Breast epithelium (tissue), 4 donors: Measurements from ENCODE around the gene DHH. TPM values are rescaled to one million over a fixed set of nuclear protein-coding genes. Genes with fewer than 3 reads are reported as not detected.
A peak's percentile ranks its signal among the peaks of the same experiment; 100 is the strongest.

Source experiments
- DNase-seq, 2 donors: peaks; one replicate each; pipeline ENCODE4 v3.0.0-alpha.2; 2019; ENCODE audit warnings: low spot score in 2 of 2
- H3K27ac ChIP-seq, 2 donors: fragments of 200-600 bp; sonication (generic) in 1 of 2; one replicate each; pipeline ENCODE4 v1.5.1; 2016 to 2019; ENCODE audit warnings: mild to moderate bottlenecking in 1 of 2
- H3K27me3 ChIP-seq, 2 donors: fragments of 200-600 bp; sonication (generic) in 1 of 2; one replicate each; pipeline versions ENCODE4 v1.5.1 to v1.6.0; 2017 to 2019; ENCODE audit warnings: control low read depth in 1 of 2, mild to moderate bottlenecking in 1 of 2
- H3K36me3 ChIP-seq: fragments of 200-600 bp; one replicate; pipeline ENCODE4 v1.5.1; 2019
- H3K4me1 ChIP-seq, 2 donors: fragments of 200-600 bp; sonication (generic); one replicate each; pipeline ENCODE4 v1.5.1; 2016 to 2019; ENCODE audit warnings: control low read depth in 1 of 2
- H3K4me3 ChIP-seq, 3 donors: fragments of 200-600 bp; sonication (generic); 1 replicate in 2 of 3; 2 replicates in 1 of 3; pipeline ENCODE4 v1.5.1; 2016 to 2019; ENCODE audit warnings: mild to moderate bottlenecking in 3 of 3, moderate library complexity in 2 of 3
- H3K9me3 ChIP-seq, 2 donors: fragments of 200-600 bp; sonication (generic) in 1 of 2; one replicate each; pipeline ENCODE4 v1.5.1; 2016 to 2019; ENCODE audit warnings: control low read depth in 1 of 2
- CTCF ChIP-seq, 3 donors: fragments of 450-650 bp; IDR thresholded peaks; one replicate each; pipeline ENCODE4 v1.5.1; 2016 to 2017; ENCODE audit warnings: antibody characterized with exemption in 3 of 3, mild to moderate bottlenecking in 3 of 3, moderate library complexity in 3 of 3
- POLR2A ChIP-seq: fragments of 450-650 bp; IDR thresholded peaks from one replicate; pipeline ENCODE4 v1.6.1; 2016; ENCODE audit warnings: antibody characterized with exemption, mild to moderate bottlenecking, moderate library complexity
- POLR2AphosphoS5 ChIP-seq, 3 donors: sonication (generic); formaldehyde crosslinking; IDR thresholded peaks; one replicate each; pipeline ENCODE4 v1.6.1; 2017; ENCODE audit warnings: antibody characterized with exemption in 3 of 3
- intact Hi-C: fragments of 100-400 bp; cut with DNase I; formaldehyde crosslinking; loops from one replicate; pipeline ENCODE4 v1.15.1; 2023; ENCODE audit warnings: low total_unique reads
- total RNA-seq, 3 donors: library from RNA; depleted of rRNA; stranded (reverse); fragments of >200 nt; gene quantifications; one replicate each; pipeline ENCODE4 v1.1.0, GENCODE V29; 2016

Gene DHH
- total RNA-seq, 3 donors from 2014 or later = 0.29 to 1.6 (median 1.4) TPM

GRCh38 chr12:49098035-49098451, 3.4 kb upstream of the DHH start:
- Histone ChIP-seq H3K4me3 (no peak overlapping the region), H3K27ac (no peak overlapping the region), H3K9me3 (no peaks in the 10 kb centered on the region), H3K4me1 (peaks cover 8 to 12% of the 10 kb centered on the region in 2 donors), H3K27me3 (peaks cover 6 to 16% of the 10 kb centered on the region in 2 donors), H3K36me3 (peaks cover 17% of the 10 kb centered on the region)
- intact Hi-C loops = no loop called here
- no peak for TF ChIP-seq POLR2A
- peak; percentile 61 to 70 (median 61) for TF ChIP-seq CTCF (IDR thresholded peaks at IDR 0.05)
- DNase-seq = no peak

GRCh38 chr12:49097381-49097780, 2.8 kb upstream of the DHH start:
- intact Hi-C loops = no loop called here
- DNase-seq = no peak
- no peak overlapping the region for H3K27ac ChIP-seq
- TF ChIP-seq POLR2AphosphoS5 (IDR thresholded peaks at IDR 0.05) (no peak), CTCF (IDR thresholded peaks at IDR 0.05) (no peak), POLR2A (no peak)
- H3K36me3 ChIP-seq = peaks cover 17% of the 10 kb centered on the region
- peaks cover 6 to 23% of the 10 kb centered on the region in 2 donors for H3K27me3 ChIP-seq
- peaks cover 8 to 14% of the 10 kb centered on the region in 2 donors for H3K4me1 ChIP-seq
- H3K9me3 ChIP-seq = no peaks in the 10 kb centered on the region
- H3K4me3 ChIP-seq = no peak overlapping the region

- H3K27me3 ChIP-seq = peaks cover 11 to 45% of the 10 kb centered on the region in 2 donors
- peak overlapping the region in 2 of 3 donors; percentile 32 to 62 for H3K4me3 ChIP-seq
- H3K4me1 ChIP-seq = peaks cover 15 to 21% of the 10 kb centered on the region in 2 donors
- DNase-seq = no peak
- peaks cover 4% of the 10 kb centered on the region for H3K36me3 ChIP-seq
- intact Hi-C loops = no loop called here
- no peak overlapping the region for H3K27ac ChIP-seq
- TF ChIP-seq POLR2AphosphoS5 (IDR thresholded peaks at IDR 0.05) (no peak), CTCF (IDR thresholded peaks at IDR 0.05) (no peak), POLR2A (no peak)
- H3K9me3 ChIP-seq = no peaks in the 10 kb centered on the region
These were observed 369 bp upstream of the DHH start for GRCh38 chr12:49094975-49095365.

- Histone ChIP-seq H3K4me1 (peaks cover 18 to 28% of the 10 kb centered on the region in 2 donors), H3K36me3 (no peaks in the 10 kb centered on the region), H3K27me3 (peaks cover 11 to 57% of the 10 kb centered on the region in 2 donors), H3K9me3 (no peaks in the 10 kb centered on the region), H3K27ac (no peak overlapping the region), H3K4me3 (peak overlapping the region; percentile 23 to 62 (median 32))
- intact Hi-C loops = no loop called here
- TF ChIP-seq POLR2A (no peak), CTCF (IDR thresholded peaks at IDR 0.05) (no peak), POLR2AphosphoS5 (IDR thresholded peaks at IDR 0.05) (no peak)
- DNase-seq = no peak
These were observed 825 bp downstream of the DHH start for GRCh38 chr12:49093792-49094159.

- no peak overlapping the region for H3K27ac ChIP-seq
- DNase-seq = no peak
- TF ChIP-seq POLR2A = no peak
- no peak for TF ChIP-seq POLR2AphosphoS5 (IDR thresholded peaks at IDR 0.05)
- TF ChIP-seq CTCF (IDR thresholded peaks at IDR 0.05) = no peak
- peaks cover 11 to 60% of the 10 kb centered on the region in 2 donors for H3K27me3 ChIP-seq
- H3K9me3 ChIP-seq = no peaks in the 10 kb centered on the region
- H3K36me3 ChIP-seq = no peaks in the 10 kb centered on the region
- no peak overlapping the region for H3K4me3 ChIP-seq
- intact Hi-C loops = no loop called here
- peaks cover 18 to 28% of the 10 kb centered on the region in 2 donors for H3K4me1 ChIP-seq
These were observed 1.7 kb downstream of the DHH start for GRCh38 chr12:49092816-49093406.
